Keratinocyte (primary cell): ENCODE measurements around the gene CACUL1. TPM values are rescaled to one million over a fixed set of nuclear protein-coding genes. Genes with fewer than 3 reads are reported as not detected.

Source experiments
- DNase-seq: peaks from one replicate; pipeline ENCODE4 v3.0.0-alpha.2; 2011; ENCODE audit warnings: low read depth, missing footprints, low spot score
- FAIRE-seq: peaks from 2 replicates; lab custom pipeline; 2011; peaks lifted over from hg19 to GRCh38; lab: Jason Lieb, UNC
- H2AFZ ChIP-seq: 2 replicates; pipeline ENCODE4 v1.6.0; 2012; ENCODE audit warnings: low read length, control low read depth, inconsistent platforms; ENCODE audit not compliant: control insufficient read depth
- H3K27ac ChIP-seq: 2 replicates; pipeline ENCODE4 v1.5.1; 2011; ENCODE audit warnings: low read length; ENCODE audit not compliant: control insufficient read depth, insufficient read depth
- H3K27me3 ChIP-seq: 3 replicates; pipeline ENCODE4 v1.6.0; 2011; ENCODE audit warnings: low read length; ENCODE audit not compliant: control insufficient read depth, insufficient read depth; ENCODE audit errors: extremely low read depth
- H3K36me3 ChIP-seq, 2 experiments: 2 replicates in 1 of 2; 3 replicates in 1 of 2; pipeline ENCODE4 v1.5.1; 2011; ENCODE audit warnings: low read length in 2 of 2, mild to moderate bottlenecking in 1 of 2; ENCODE audit not compliant: control insufficient read depth in 2 of 2, insufficient read depth in 2 of 2; ENCODE audit errors: extremely low read depth in 1 of 2
- H3K4me1 ChIP-seq: 3 replicates; pipeline ENCODE4 v1.5.1; 2011; ENCODE audit warnings: low read length; ENCODE audit not compliant: control insufficient read depth, insufficient read depth; ENCODE audit errors: extremely low read depth
- H3K4me2 ChIP-seq: 3 replicates; pipeline ENCODE4 v1.6.0; 2011; ENCODE audit warnings: low read depth, low read length; ENCODE audit not compliant: control insufficient read depth, insufficient read depth; ENCODE audit errors: extremely low read depth
- H3K4me3 ChIP-seq, 3 experiments: fragments of 200-600 bp in 1 of 3; sonication (generic) in 1 of 3; 2 replicates in 2 of 3; 3 replicates in 1 of 3; pipeline ENCODE4 v1.5.1; 2011 to 2016; ENCODE audit warnings: low read length in 3 of 3, mild to moderate bottlenecking in 3 of 3, control low read depth in 2 of 3, inconsistent platforms in 1 of 3, low read depth in 1 of 3, mixed read lengths in 1 of 3, mixed run types in 1 of 3, moderate library complexity in 1 of 3; ENCODE audit not compliant: control insufficient read depth in 2 of 3, insufficient read depth in 2 of 3; ENCODE audit errors: extremely low read depth in 1 of 3
- H3K79me2 ChIP-seq: 2 replicates; pipeline ENCODE4 v1.6.0; 2012; ENCODE audit warnings: low read length; ENCODE audit not compliant: control insufficient read depth, insufficient read depth
- H3K9ac ChIP-seq: 3 replicates; pipeline ENCODE4 v1.6.0; 2011; ENCODE audit warnings: low read length; ENCODE audit not compliant: control insufficient read depth, insufficient read depth; ENCODE audit errors: extremely low read depth
- H3K9me1 ChIP-seq: 3 replicates; pipeline ENCODE4 v1.6.0; 2011; ENCODE audit warnings: low read length; ENCODE audit not compliant: control insufficient read depth, insufficient read depth; ENCODE audit errors: extremely low read depth
- H3K9me3 ChIP-seq: 2 replicates; pipeline ENCODE4 v1.5.1; 2012; ENCODE audit warnings: low read depth, low read length; ENCODE audit not compliant: control insufficient read depth
- H4K20me1 ChIP-seq: 3 replicates; pipeline ENCODE4 v1.6.0; 2011; ENCODE audit warnings: low read length; ENCODE audit not compliant: control insufficient read depth, insufficient read depth; ENCODE audit errors: extremely low read depth
- EZH2 ChIP-seq: IDR thresholded peaks from one replicate; pipeline ENCODE4 v1.6.1; 2012; ENCODE audit warnings: inconsistent platforms, mild to moderate bottlenecking, low read length, moderate library complexity
- dilution Hi-C: fragments of 300-500 bp; cut with MboI; formaldehyde crosslinking; loops from one replicate; pipeline ENCODE4 v1.7.0; 2020; ENCODE audit warnings: low sequenced_read_pairs; ENCODE audit not compliant: extremely low pct_ligation_motif_present
- polyA minus RNA-seq, 3 experiments: library from RNA; depleted of rRNA, polyadenylated mRNA; stranded (reverse); fragments of >200 nt; gene quantifications; 1 replicate in 1 of 3; 2 replicates in 1 of 3; 3 replicates in 1 of 3; pipeline ENCODE4 v1.2.3, GENCODE V29; 2011
- polyA plus RNA-seq, 5 experiments: library from polyadenylated mRNA; depleted of rRNA in 3 of 5; stranded (reverse) in 3 of 5; stranded (forward) in 1 of 5; unstranded in 1 of 5; fragments of >200 nt; gene quantifications; 1 replicate in 1 of 5; 2 replicates in 3 of 5; 3 replicates in 1 of 5; pipeline versions ENCODE4 v1.2.1 to v1.2.3, GENCODE V29; 2011 to 2012; ENCODE audit warnings: missing spikeins in 2 of 5, low read depth in 1 of 5, low replicate concordance in 1 of 5
- TF ChIP-seq, protein P1 (sequence below), 3 experiments: IDR thresholded peaks in 1 of 3; conservative IDR thresholded peaks in 1 of 3; optimal IDR thresholded peaks in 1 of 3; 2 replicates in 2 of 3; 3 replicates in 1 of 3; pipeline versions ENCODE3 to v1.5.1; 2011; ENCODE audit warnings: low read length in 3 of 3, mild to moderate bottlenecking in 3 of 3, moderate library complexity in 2 of 3, control low read depth in 1 of 3, inconsistent platforms in 1 of 3; ENCODE audit not compliant: insufficient read depth in 2 of 3; ENCODE audit errors: extremely low read depth in 1 of 3

Gene CACUL1
- polyA plus RNA-seq, result 19.5 to 36.5 TPM (median 20.1 TPM) in 3 replicates
- polyA plus RNA-seq (2011; ENCODE audit: low read depth), result 17.7 TPM
- 12.9 and 20.4 TPM in 2 replicates for polyA plus RNA-seq (2011; cell fraction: cytosol; rRNA removed)
- polyA plus RNA-seq (2011; cell fraction: nucleus; rRNA removed), result 18.4 and 21.2 TPM in 2 replicates
- polyA plus RNA-seq (2012; ENCODE audit: low replicate concordance), result 16.3 and 21.8 TPM in 2 replicates
- 13.2 to 43.8 TPM (median 20.9 TPM) in 3 replicates for polyA minus RNA-seq
- polyA minus RNA-seq (2011; cell fraction: cytosol; rRNA and poly(A)+ RNA removed), result 27.2 TPM
- 29.6 and 42.8 TPM in 2 replicates for polyA minus RNA-seq (2011; cell fraction: nucleus; rRNA and poly(A)+ RNA removed)

GRCh38 chr10:118754556-118755423 lies at the start of gene CACUL1:
CACUL1 (minus strand) TSS chr10:118754970; CDS start chr10:118754762, 208 bp downstream.
- Histone ChIP-seq H3K36me3 (no peaks in the 10 kb centered on the region), H3K79me2 (peaks cover 49% of the 10 kb centered on the region), H3K9ac (peak within 1 kb of the TSS; percentile 86), H3K4me2 (peak within 1 kb of the TSS; percentile 93), H2AFZ (peak within 1 kb of the TSS; percentile 82), H3K4me1 (peaks cover 13% of the 10 kb centered on the region), H3K4me3 (peak within 1 kb of the TSS; percentile 77 to 98 (median 83)), H3K9me1 (no peaks in the 10 kb centered on the region), H3K27me3 (no peaks in the 10 kb centered on the region), H3K27ac (peak within 1 kb of the TSS; percentile 77), H3K9me3 (no peaks in the 10 kb centered on the region), H4K20me1 (no peaks in the 10 kb centered on the region)
- peak; percentile 36 for FAIRE-seq
- TF ChIP-seq, protein P1, sequence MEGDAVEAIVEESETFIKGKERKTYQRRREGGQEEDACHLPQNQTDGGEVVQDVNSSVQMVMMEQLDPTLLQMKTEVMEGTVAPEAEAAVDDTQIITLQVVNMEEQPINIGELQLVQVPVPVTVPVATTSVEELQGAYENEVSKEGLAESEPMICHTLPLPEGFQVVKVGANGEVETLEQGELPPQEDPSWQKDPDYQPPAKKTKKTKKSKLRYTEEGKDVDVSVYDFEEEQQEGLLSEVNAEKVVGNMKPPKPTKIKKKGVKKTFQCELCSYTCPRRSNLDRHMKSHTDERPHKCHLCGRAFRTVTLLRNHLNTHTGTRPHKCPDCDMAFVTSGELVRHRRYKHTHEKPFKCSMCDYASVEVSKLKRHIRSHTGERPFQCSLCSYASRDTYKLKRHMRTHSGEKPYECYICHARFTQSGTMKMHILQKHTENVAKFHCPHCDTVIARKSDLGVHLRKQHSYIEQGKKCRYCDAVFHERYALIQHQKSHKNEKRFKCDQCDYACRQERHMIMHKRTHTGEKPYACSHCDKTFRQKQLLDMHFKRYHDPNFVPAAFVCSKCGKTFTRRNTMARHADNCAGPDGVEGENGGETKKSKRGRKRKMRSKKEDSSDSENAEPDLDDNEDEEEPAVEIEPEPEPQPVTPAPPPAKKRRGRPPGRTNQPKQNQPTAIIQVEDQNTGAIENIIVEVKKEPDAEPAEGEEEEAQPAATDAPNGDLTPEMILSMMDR (optimal IDR thresholded peaks at IDR 0.05 in 1 of 3, IDR thresholded peaks at IDR 0.05 in 1 of 3, conservative IDR thresholded peaks at IDR 0.05 in 1 of 3; ENCODE audit: extremely low read depth in 1 of 3, insufficient read depth in 2 of 3, low read length in 3 of 3), result no peak
- TF ChIP-seq EZH2, result no peak
- peak; percentile 98 for DNase-seq
- dilution Hi-C loops, result no loop called here

- FAIRE-seq (no peak), DNase-seq (no peak)
- Histone ChIP-seq H3K4me3 (no peak overlapping the region), H3K4me1 (peaks cover 10% of the 10 kb centered on the region), H3K27ac (no peak overlapping the region), H2AFZ (no peak overlapping the region), H3K36me3 (no peaks in the 10 kb centered on the region), H3K79me2 (no peaks in the 10 kb centered on the region), H3K9me3 (no peaks in the 10 kb centered on the region), H3K9me1 (no peaks in the 10 kb centered on the region), H3K27me3 (no peaks in the 10 kb centered on the region), H4K20me1 (no peaks in the 10 kb centered on the region), H3K9ac (no peak overlapping the region), H3K4me2 (no peak overlapping the region)
- dilution Hi-C loops, result no loop called here
- TF ChIP-seq, protein P1 (optimal IDR thresholded peaks at IDR 0.05 in 1 of 3, IDR thresholded peaks at IDR 0.05 in 1 of 3, conservative IDR thresholded peaks at IDR 0.05 in 1 of 3; ENCODE audit: extremely low read depth in 1 of 3, insufficient read depth in 2 of 3, low read length in 3 of 3), result no peak
- TF ChIP-seq EZH2, result no peak
These were observed 49.5 kb upstream of the CACUL1 start for GRCh38 chr10:118804262-118804773.
